Endothelial cell (in vitro differentiated cells): Measurements from ENCODE around the gene TMEM184B. TPM values are rescaled to one million over a fixed set of nuclear protein-coding genes. Genes with fewer than 3 reads are reported as not detected.

ENCODE experiments used
- DNase-seq: peaks from one replicate; pipeline ENCODE4 v3.0.0; 2021; ENCODE audit warnings: low spot score
- H3K27ac Mint-ChIP-seq: one replicate; pipeline ENCODE4 v1.8.0; 2021; ENCODE audit warnings: mixed read lengths, inconsistent platforms; ENCODE audit not compliant: unreplicated experiment
- H3K27me3 Mint-ChIP-seq: one replicate; pipeline ENCODE4 v1.8.0; 2021; ENCODE audit warnings: mild to moderate bottlenecking, moderate library complexity, mixed read lengths, inconsistent platforms; ENCODE audit not compliant: unreplicated experiment
- H3K36me3 Mint-ChIP-seq: one replicate; pipeline ENCODE4 v1.8.0; 2021; ENCODE audit warnings: mild to moderate bottlenecking, low read depth, mixed read lengths, inconsistent platforms; ENCODE audit not compliant: unreplicated experiment
- H3K4me1 Mint-ChIP-seq: one replicate; pipeline ENCODE4 v1.8.0; 2021; ENCODE audit warnings: mild to moderate bottlenecking, mixed read lengths, inconsistent platforms; ENCODE audit not compliant: unreplicated experiment
- H3K4me3 Mint-ChIP-seq: one replicate; pipeline ENCODE4 v1.8.0; 2021; ENCODE audit warnings: mild to moderate bottlenecking, mixed read lengths, inconsistent platforms; ENCODE audit not compliant: unreplicated experiment
- H3K9me3 Mint-ChIP-seq: one replicate; pipeline ENCODE4 v1.8.0; 2021; ENCODE audit warnings: mixed read lengths, inconsistent platforms; ENCODE audit not compliant: unreplicated experiment
- total RNA-seq: library from RNA; stranded (reverse); fragmentation: NEBNext Ultra II Directional; extraction: Animal tissue kit (Norgen Biotek cat#: 25700); gene quantifications from one replicate; pipeline ENCODE4 v1.2.1, GENCODE V29; 2021; ENCODE audit not compliant: unreplicated experiment
- TF ChIP-seq, protein P1 (sequence below): fragments of 200-600 bp; sonication (generic); IDR thresholded peaks from one replicate; pipeline ENCODE4 v1.5.0; 2021; ENCODE audit warnings: antibody characterized with exemption; ENCODE audit not compliant: unreplicated experiment

TMEM184B gene
- total RNA-seq, 1 donor from 2014 or later = 59.8 TPM

DNA sequence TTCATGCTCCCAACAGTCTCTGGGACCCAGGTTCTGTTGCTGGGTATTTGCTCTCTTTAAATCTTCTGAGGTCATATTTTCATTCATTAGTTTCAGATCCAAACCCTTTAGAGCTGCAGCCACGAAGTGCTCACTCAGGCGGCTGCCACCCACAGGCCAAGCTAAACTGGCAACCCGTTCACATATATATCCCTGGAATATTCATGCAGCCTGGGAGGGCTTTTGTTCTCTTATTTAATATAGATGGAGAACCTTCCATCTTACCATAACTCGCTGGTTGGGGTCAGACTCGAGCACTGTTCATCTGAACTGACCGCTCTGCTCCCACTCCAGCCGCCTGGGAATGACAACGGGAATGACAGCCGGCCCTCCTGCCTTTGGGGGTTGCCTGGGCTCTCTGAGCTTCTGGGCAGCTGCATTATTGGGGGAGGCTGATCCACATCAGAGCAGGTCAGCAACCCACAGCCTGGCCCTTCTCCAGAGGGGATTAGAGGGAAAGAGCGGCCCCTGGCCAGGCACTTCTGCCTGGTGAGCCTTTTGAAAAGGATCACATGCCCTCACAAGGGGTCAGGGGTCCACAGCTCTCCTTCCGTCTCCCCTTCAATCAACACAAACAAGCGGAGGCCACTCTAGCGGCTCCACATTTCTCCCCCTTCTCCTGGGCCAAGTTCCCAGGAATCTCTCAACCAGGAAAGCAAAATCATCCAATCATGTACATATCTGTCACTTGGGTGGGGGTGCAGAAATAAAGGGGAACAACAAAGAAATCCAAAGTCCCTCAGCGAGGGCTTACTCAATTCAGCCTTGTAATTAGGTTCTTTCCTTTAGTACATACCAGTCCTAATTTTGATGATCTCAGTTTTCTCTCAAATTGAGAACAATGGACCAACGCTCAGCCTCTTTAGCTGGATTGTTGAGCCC, 11.8 kb downstream of the TMEM184B start:
- DNase-seq = no peak
- TF ChIP-seq, protein P1, sequence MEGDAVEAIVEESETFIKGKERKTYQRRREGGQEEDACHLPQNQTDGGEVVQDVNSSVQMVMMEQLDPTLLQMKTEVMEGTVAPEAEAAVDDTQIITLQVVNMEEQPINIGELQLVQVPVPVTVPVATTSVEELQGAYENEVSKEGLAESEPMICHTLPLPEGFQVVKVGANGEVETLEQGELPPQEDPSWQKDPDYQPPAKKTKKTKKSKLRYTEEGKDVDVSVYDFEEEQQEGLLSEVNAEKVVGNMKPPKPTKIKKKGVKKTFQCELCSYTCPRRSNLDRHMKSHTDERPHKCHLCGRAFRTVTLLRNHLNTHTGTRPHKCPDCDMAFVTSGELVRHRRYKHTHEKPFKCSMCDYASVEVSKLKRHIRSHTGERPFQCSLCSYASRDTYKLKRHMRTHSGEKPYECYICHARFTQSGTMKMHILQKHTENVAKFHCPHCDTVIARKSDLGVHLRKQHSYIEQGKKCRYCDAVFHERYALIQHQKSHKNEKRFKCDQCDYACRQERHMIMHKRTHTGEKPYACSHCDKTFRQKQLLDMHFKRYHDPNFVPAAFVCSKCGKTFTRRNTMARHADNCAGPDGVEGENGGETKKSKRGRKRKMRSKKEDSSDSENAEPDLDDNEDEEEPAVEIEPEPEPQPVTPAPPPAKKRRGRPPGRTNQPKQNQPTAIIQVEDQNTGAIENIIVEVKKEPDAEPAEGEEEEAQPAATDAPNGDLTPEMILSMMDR = no peak
- Mint-ChIP-seq H3K36me3 (peaks cover 4% of the 10 kb centered on the region), H3K27ac (no peak overlapping the region), H3K4me3 (no peak overlapping the region), H3K27me3 (peaks cover 5% of the 10 kb centered on the region), H3K9me3 (no peaks in the 10 kb centered on the region), H3K4me1 (peaks cover 18% of the 10 kb centered on the region)

DNA sequence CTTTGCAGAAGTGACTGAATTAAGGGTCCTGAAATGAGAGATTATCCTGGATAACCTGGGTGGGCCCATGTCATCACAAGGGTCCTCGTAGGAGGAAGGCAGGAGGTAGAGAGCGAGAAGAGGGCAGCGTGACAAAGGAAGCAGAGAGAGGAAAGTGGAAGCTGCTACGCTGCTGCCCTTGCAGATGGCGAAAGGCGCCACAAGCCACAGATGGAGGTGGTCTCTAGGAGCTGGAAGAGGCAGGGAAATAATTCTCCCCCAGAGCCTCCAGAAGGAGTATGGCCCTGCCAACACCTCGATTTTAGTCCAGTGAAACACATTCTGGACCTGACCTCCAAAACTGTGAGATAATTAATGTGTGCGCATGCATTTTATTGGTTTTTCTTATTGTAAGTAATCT, 13.4 kb downstream of the TMEM184B start:
- TF ChIP-seq, protein P1 = no peak
- H3K27me3 Mint-ChIP-seq = peaks cover 5% of the 10 kb centered on the region
- DNase-seq = no peak
- peaks cover 4% of the 10 kb centered on the region for H3K36me3 Mint-ChIP-seq
- H3K9me3 Mint-ChIP-seq = no peaks in the 10 kb centered on the region
- peak overlapping the region; percentile 66 for H3K27ac Mint-ChIP-seq
- no peak overlapping the region for H3K4me3 Mint-ChIP-seq
- peaks cover 18% of the 10 kb centered on the region for H3K4me1 Mint-ChIP-seq

DNA sequence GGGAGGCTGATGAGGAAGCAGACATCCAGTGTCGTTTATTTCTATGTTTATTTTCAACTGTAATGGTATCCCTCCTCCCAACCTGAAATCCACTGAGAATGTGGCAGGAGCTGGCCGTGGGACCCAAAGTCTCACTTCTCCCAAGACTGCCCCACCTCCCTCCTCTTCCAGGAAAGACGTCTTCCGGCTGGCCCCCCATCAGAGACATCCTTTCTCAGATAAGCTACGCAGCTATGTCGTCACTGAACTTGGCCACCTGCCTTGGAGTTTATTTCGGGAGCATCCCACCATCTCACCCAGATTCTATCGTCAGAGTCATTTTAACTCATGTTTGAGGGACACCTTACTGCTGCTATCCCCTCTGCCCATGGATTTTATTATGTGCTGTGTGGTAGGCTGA, 13.9 kb downstream of the TMEM184B start:
- TF ChIP-seq, protein P1 = no peak
- Mint-ChIP-seq H3K4me1 (peaks cover 18% of the 10 kb centered on the region), H3K27ac (peak overlapping the region; percentile 66), H3K9me3 (no peaks in the 10 kb centered on the region), H3K27me3 (peaks cover 5% of the 10 kb centered on the region), H3K4me3 (no peak overlapping the region), H3K36me3 (peaks cover 4% of the 10 kb centered on the region)
- no peak for DNase-seq

DNA sequence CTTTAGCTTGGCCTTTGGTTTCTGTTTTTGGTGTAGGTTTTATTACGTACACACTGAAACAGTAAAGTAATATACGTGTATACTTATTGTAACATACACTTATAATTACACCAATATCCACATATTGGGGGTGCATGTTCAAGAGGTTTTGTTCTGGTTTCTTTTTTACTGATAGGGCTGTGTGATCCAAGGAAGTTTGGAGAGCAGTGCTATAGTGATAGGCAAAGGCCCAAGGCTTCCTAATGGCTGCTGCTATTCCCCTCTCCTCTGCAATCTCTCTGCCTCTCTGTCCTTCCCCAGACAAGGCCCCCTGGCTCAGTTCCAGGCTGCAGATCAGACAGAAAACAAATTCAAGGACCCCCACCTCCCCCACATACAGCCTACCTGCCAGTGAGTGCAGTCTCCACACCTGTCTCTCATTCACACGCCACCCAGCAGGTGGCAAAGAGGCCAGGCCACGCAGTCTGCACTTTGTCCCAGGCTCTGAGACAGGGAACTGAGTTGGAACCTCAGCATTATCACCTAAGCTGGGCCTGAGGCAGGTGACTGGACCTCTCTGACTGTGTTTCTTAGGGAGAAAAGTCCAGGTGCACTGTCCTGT, 15.1 kb downstream of the TMEM184B start:
- Mint-ChIP-seq H3K36me3 (no peaks in the 10 kb centered on the region), H3K4me3 (no peak overlapping the region), H3K27ac (peak overlapping the region; percentile 42), H3K27me3 (peaks cover 2% of the 10 kb centered on the region), H3K4me1 (peaks cover 15% of the 10 kb centered on the region), H3K9me3 (no peaks in the 10 kb centered on the region)
- no peak for DNase-seq
- TF ChIP-seq, protein P1 = no peak

DNA sequence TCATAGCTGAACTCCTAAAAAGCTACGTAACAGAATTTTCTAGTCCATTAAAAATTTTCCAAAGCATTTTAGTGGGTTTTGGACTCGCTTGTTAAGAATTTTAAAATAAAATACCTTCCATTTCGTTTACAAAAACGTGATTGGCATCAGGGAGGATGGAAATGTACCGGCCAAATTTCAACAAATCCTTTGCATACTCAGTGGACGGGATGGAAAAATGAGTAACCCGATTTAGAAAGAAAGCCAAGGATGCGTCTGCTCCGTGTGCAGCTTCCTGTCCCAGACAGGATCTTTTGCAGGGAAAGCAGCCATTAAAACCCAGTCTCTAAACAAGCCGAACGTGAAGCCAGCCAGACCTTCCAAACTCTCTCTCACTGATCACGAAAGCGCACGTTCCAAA, 15.6 kb downstream of the TMEM184B start:
- peaks cover 15% of the 10 kb centered on the region for H3K4me1 Mint-ChIP-seq
- no peak for DNase-seq
- H3K9me3 Mint-ChIP-seq = no peaks in the 10 kb centered on the region
- H3K36me3 Mint-ChIP-seq = no peaks in the 10 kb centered on the region
- H3K27me3 Mint-ChIP-seq = peaks cover 2% of the 10 kb centered on the region
- no peak overlapping the region for H3K4me3 Mint-ChIP-seq
- H3K27ac Mint-ChIP-seq = peak overlapping the region; percentile 42
- TF ChIP-seq, protein P1 = no peak
